Anterior cingulate cortex (tissue), 58 donors: ENCODE measurements around the gene REPIN1.

Experiments
- DNase-seq, 58 donors: peaks; one replicate each; lab custom pipeline; 2025; lab: John Stamatoyannopoulos, UW

REPIN1 gene

GRCh38 chr7:150403376-150404171 is 35.0 kb downstream of the REPIN1 start:
- DNase-seq, result no peak

GRCh38 chr7:150404172-150404804 is 35.7 kb downstream of the REPIN1 start:
- no peak for DNase-seq

DNA sequence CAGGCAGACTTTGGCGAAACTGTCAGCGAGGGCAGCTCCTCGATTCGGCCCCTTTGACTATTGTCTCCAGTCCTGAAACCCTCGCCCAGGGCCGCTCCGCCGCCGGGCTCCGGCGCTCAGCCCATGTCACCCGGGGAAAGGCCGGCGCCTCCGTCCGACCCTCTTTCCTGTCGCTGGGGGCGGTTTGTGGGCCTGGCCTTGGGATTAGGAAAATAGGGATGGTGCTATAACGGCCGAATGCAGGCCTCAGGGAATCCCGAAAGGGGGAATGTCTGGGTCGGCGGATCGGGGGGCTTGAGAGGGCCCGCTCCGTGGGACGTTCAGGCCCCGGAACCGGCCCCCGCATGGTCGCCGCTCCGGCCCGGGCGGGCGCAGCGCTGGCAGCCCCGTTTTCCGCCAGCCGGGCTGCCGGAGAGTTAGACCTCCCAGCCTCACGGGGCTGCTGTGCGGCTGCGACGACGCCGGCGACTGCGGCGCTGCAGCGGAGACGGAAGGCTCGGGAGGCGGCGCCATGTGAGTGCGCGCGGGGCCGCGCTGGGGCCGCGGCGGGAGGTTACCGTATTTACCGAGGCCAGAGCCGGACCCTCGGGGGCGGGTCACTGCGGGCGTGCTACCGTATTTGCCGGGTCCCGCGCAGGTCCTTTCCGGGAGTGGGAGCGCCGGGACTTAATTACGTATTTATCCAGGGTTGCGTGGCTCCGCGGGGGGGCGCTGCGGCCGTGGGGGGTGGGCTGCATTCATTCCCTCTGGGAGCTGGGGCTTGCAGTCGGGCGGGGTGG is 36.4 kb downstream of the REPIN1 start:
- DNase-seq, result peak; percentile 13 to 92 (median 82)

DNA sequence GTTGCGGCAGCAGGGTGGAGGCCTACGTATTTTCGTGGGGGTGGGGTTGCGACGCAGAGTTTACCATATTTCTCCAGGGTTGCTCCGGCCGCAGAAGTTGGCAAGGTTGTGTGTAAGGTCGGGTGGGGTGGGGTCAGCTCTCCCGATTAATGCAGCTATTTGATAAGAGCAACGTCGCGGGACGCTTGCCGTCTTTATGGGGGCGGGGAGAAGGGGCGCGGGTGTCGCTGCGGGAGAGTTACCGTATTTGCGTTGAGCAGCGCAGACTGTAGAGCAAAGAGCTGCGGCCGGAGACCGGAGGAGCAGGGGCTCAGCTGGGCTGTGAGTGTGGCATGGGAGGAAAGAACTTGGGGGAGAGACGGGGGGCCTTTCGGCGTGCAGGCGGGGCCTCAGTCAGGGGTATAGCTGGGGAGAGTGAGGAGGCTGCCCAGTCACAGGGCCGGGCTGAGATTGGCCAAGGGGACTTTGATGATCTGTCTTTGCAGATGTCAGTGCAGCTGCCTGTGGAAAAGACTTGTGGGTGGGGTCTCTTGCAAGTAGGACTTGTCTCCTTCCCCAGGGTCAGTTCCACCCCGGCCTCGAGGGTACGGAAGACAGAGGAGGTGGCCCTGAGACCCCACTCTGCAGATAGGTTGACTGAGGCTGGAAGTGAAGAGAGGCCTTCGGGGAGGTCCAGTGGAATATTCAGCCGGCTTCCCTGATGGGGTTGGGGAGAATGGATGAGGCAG is 37.1 kb downstream of the REPIN1 start:
- DNase-seq, result peak in 19 of 58 donors; percentile 26 to 81 (median 66)

DNA sequence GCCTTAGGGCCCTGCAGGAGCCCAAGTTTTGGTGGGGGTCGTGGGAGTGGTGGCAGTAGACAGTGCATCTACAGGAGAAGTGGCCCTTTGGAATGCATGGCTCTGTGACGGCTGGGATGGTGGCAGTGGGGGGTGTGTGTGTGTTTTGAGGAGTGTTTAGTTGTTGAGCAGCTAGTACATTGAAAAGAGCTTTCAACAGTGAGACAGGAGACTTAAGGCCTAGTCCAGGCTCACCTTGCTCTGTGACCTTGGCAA is 37.6 kb downstream of the REPIN1 start:
- no peak for DNase-seq

DNA sequence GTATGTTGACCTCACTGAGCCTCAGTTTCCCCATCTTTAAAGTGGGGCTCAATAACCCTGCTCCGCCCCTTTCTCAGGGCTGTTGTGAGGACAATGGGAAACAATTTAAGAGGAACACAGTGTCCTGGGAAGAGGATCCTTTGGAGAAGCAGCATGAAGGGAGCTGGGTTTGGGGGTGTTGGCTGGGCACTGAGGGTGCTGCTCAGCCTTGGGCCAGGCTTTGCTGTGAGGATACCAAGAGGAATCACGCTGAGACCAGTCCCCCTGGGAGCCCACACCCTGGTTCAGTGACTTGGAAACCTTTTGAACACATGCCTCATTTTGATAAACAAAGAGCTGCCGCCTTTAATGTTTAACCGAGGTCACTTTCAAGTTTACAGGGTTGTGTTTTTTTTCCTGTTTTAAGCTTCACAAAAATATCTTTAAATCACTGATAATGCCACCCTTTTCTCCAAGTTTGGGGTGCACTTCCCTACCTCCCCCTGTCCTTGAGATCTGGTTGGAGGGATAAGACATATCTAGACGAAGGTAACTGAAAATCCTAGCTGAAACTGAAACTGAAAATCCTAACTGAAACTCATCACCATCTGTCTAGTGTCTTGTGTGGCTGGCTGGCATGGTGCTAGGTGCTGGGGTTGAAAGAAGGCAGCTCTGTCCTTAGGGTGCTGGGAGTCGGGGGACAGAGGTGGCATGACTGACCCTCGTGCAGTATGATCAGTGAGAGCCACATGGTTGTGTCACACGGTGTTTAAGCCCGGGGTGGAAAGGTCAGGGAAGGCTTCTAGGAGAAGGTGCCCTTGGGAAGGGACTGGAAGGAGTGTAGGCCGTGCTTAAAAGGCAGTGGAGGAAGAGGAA is 38.2 kb downstream of the REPIN1 start:
- no peak for DNase-seq

- no peak for DNase-seq
These were observed 39.2 kb downstream of the REPIN1 start for GRCh38 chr7:150407588-150408392.

DNA sequence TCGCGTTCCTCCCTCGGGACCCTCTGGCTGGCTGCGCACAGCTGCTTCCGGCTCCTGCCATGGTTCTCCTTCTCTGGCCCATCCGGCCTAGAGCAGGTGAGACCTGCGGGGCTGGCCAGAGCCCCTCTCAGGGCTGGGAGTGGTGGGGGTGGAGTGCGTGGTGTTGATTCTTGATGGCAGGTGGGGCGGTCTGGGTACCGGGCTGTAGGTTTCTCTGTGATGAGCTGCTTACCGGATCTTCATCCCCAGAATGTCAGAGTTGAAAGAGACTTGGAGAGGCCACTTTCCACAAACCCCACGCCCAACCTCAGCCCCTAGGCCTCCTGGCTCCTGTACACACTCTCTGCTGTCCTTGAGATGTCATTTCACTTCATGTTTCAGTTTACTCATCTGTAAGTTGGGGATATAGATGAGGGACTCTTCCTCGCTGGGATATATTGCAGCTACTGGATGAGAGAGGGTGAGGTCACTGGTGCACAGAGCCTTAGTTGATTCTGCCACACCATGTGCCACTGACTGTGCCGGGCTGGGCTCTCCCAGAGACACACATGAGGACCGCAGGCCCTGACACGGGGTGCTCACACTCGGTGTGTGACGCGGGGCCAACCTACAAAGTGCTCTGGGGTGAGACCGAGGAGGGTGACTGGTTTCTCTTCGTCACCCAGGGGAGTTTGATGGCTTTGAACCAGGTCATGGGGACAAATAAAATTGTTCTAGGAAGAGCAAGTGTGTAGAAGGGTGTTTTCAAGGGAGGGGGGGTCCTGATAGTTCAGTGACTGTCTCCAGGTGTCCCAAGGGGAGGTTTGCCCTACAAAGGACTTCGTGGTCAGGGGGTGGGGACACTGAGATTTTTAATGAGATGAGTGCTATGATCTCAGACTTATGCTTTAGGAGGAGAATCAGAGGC is 40.0 kb downstream of the REPIN1 start:
- no peak for DNase-seq

GRCh38 chr7:150409300-150410030 is 40.8 kb downstream of the REPIN1 start:
- DNase-seq, result no peak

GRCh38 chr7:150410131-150410530 is 41.5 kb downstream of the REPIN1 start:
- DNase-seq, result no peak

- DNase-seq, result peak in 14 of 58 donors; percentile 13 to 44 (median 27)
These were observed 42.2 kb downstream of the REPIN1 start for GRCh38 chr7:150410680-150411346.

GRCh38 chr7:150411606-150412005 is 43.0 kb downstream of the REPIN1 start:
- no peak for DNase-seq

DNA sequence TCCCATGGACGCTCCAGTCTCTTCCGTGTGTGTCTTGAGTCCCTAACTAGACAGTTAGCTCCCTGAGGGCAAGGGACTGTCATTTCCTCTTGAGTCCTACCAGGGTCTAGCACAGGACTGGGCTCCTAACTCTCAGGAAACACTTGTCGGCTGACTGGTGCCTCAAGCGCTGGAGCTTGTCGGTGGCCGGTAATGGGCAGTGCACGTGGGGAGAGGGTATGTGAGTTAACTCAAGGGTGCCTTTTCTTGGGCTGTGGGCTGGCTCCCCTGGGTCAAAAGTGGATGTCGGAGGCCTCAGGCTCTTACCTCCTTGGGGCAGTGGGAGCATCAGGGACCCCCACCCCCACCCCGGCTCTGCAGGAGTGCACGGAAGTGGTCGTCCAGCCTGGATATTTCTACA is 43.4 kb downstream of the REPIN1 start:
- DNase-seq, result no peak

- no peak for DNase-seq
These were observed 44.2 kb downstream of the REPIN1 start for GRCh38 chr7:150412518-150413488.

DNA sequence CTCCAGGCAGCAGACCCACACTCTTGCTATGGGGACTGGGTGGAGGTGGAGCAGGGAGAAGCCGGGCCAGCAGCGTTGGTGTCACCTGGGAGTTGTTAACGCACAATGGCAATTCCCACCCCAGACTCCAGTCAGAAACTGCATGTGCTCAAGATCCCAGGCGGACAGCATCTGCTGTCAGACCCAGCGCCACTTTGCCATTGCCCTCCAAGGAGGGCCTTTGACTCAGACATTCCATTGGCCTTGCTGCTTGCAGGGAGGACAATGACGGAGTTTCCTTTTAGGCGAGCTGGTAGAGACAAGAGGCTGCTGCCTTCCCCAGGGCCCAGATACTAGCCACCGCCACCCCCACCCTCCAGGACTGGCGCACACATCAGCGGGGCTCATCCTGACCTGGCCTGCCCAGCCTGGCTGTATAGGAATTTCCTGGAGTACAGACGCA is 45.0 kb downstream of the REPIN1 start:
- DNase-seq, result no peak
